Measurements from ENCODE around the gene BORCS8. TPM values are rescaled to one million over a fixed set of nuclear protein-coding genes. Genes with fewer than 3 reads are reported as not detected.

Gene BORCS8
- total RNA-seq, 1 donor from 2014 or later: 33.5 TPM

GRCh38 chr19:19207637-19208572 is 16.0 kb upstream of the BORCS8 start:
- no peaks in the 10 kb centered on the region for H3K79me2 ChIP-seq (ENCODE audit: insufficient read depth, low read length)

GRCh38 chr19:19206938-19207337 is 15.0 kb upstream of the BORCS8 start:
- Histone ChIP-seq H2AFZ (ENCODE audit: low read depth, low read length) (no peak overlapping the region), H3K36me3 (ENCODE audit: insufficient read depth, low read length) (no peaks in the 10 kb centered on the region), H3K27ac (ENCODE audit: low read depth, low read length) (no peak overlapping the region), H3K9ac (ENCODE audit: low read length) (no peak overlapping the region), H3K9me3 (ENCODE audit: insufficient read depth, low read depth, low read length) (no peaks in the 10 kb centered on the region), H3K79me2 (ENCODE audit: insufficient read depth, low read length) (peaks cover 6% of the 10 kb centered on the region), H4K20me1 (ENCODE audit: insufficient read depth, low read length) (no peaks in the 10 kb centered on the region), H3K27me3 (ENCODE audit: insufficient read depth, low read length) (peaks cover 11% of the 10 kb centered on the region), H3K4me3 (ENCODE audit: insufficient read depth, low read depth, low read length) (no peak overlapping the region), H3K4me2 (ENCODE audit: low read length) (no peak overlapping the region), H3K4me1 (ENCODE audit: insufficient read depth, low read length) (peaks cover 8% of the 10 kb centered on the region)
- H3K4me1 Mint-ChIP-seq (ENCODE audit: low read depth, unreplicated experiment): no peaks in the 10 kb centered on the region
- peaks cover 6% of the 10 kb centered on the region for H3K9me3 Mint-ChIP-seq (ENCODE audit: unreplicated experiment)
- H3K27ac Mint-ChIP-seq (ENCODE audit: unreplicated experiment): peak overlapping the region; percentile 0
- H3K4me3 Mint-ChIP-seq (ENCODE audit: unreplicated experiment): no peak overlapping the region
- FAIRE-seq (no peak), DNase-seq (ENCODE audit: low read depth) (no peak)
- peaks cover 10% of the 10 kb centered on the region for H3K36me3 Mint-ChIP-seq (ENCODE audit: low read depth, unreplicated experiment)
- no peak for TF ChIP-seq CTCF (IDR thresholded peaks at IDR 0.05; ENCODE audit: insufficient read depth, low read depth, low read length)
- no peak for TF ChIP-seq EZH2 (IDR thresholded peaks at IDR 0.05; ENCODE audit: insufficient read depth, low read length)
- H3K27me3 Mint-ChIP-seq (ENCODE audit: low read depth, unreplicated experiment): peaks cover 40% of the 10 kb centered on the region

More at GRCh38 chr19:19207637-19208572, 16.0 kb upstream of the BORCS8 start:
- Histone ChIP-seq H3K36me3 (ENCODE audit: insufficient read depth, low read length) (no peaks in the 10 kb centered on the region), H3K9ac (ENCODE audit: low read length) (no peak overlapping the region), H3K9me3 (ENCODE audit: insufficient read depth, low read depth, low read length) (no peaks in the 10 kb centered on the region), H4K20me1 (ENCODE audit: insufficient read depth, low read length) (no peaks in the 10 kb centered on the region), H2AFZ (ENCODE audit: low read depth, low read length) (no peak overlapping the region), H3K4me3 (ENCODE audit: insufficient read depth, low read depth, low read length) (no peak overlapping the region), H3K4me1 (ENCODE audit: insufficient read depth, low read length) (peaks cover 2% of the 10 kb centered on the region), H3K27me3 (ENCODE audit: insufficient read depth, low read length) (peaks cover 17% of the 10 kb centered on the region), H3K27ac (ENCODE audit: low read depth, low read length) (no peak overlapping the region), H3K4me2 (ENCODE audit: low read length) (no peak overlapping the region)
- H3K4me3 Mint-ChIP-seq (ENCODE audit: unreplicated experiment): no peak overlapping the region
- peaks cover 6% of the 10 kb centered on the region for H3K36me3 Mint-ChIP-seq (ENCODE audit: low read depth, unreplicated experiment)
- no peak for TF ChIP-seq CTCF (IDR thresholded peaks at IDR 0.05; ENCODE audit: insufficient read depth, low read depth, low read length)
- TF ChIP-seq EZH2 (IDR thresholded peaks at IDR 0.05; ENCODE audit: insufficient read depth, low read length): no peak
- H3K4me1 Mint-ChIP-seq (ENCODE audit: low read depth, unreplicated experiment): no peaks in the 10 kb centered on the region
- H3K9me3 Mint-ChIP-seq (ENCODE audit: unreplicated experiment): peaks cover 6% of the 10 kb centered on the region
- no peak overlapping the region for H3K27ac Mint-ChIP-seq (ENCODE audit: unreplicated experiment)
- FAIRE-seq (no peak), DNase-seq (ENCODE audit: low read depth) (no peak)
- H3K27me3 Mint-ChIP-seq (ENCODE audit: low read depth, unreplicated experiment): peaks cover 45% of the 10 kb centered on the region

Measured in astrocyte (in vitro differentiated cells and primary cell).